H9 (cell line): ENCODE measurements around the gene PTPN21. TPM values are rescaled to one million over a fixed set of nuclear protein-coding genes. Genes with fewer than 3 reads are reported as not detected.

Experiments used
- DNase-seq: peaks from one replicate; pipeline ENCODE4 v3.0.0-alpha.2; 2017
- H2AFZ ChIP-seq: one replicate; pipeline ENCODE4 v1.6.1; 2013; ENCODE audit warnings: mild to moderate bottlenecking, low read length, control low read depth, moderate library complexity
- H2AK5ac ChIP-seq: 2 replicates; pipeline ENCODE4 v1.6.1; 2013; ENCODE audit warnings: low read length, control low read depth, mixed read lengths; ENCODE audit not compliant: insufficient read length
- H2BK120ac ChIP-seq: one replicate; pipeline ENCODE4 v1.6.1; 2013; ENCODE audit warnings: low read depth, mild to moderate bottlenecking, low read length, control low read depth, inconsistent platforms; ENCODE audit not compliant: poor library complexity, severe bottlenecking
- H2BK12ac ChIP-seq: 2 replicates; pipeline ENCODE4 v1.6.1; 2013; ENCODE audit warnings: low read length, control low read depth, mixed read lengths, low read depth; ENCODE audit not compliant: insufficient read length
- H2BK15ac ChIP-seq: 2 replicates; pipeline ENCODE4 v1.6.1; 2013; ENCODE audit warnings: low read depth, low read length, control low read depth
- H2BK20ac ChIP-seq: one replicate; pipeline ENCODE4 v1.6.1; 2013; ENCODE audit warnings: low read depth, mild to moderate bottlenecking, low read length, control low read depth, inconsistent platforms; ENCODE audit not compliant: poor library complexity, severe bottlenecking
- H2BK5ac ChIP-seq: 2 replicates; pipeline ENCODE4 v1.6.1; 2013; ENCODE audit warnings: low read length, control low read depth, mixed read lengths; ENCODE audit not compliant: insufficient read length
- H3K14ac ChIP-seq: 2 replicates; pipeline ENCODE4 v1.6.1; 2013; ENCODE audit warnings: low read length, control low read depth; ENCODE audit not compliant: insufficient read depth
- H3K18ac ChIP-seq: 2 replicates; pipeline ENCODE4 v1.6.1; 2013; ENCODE audit warnings: low read depth, mild to moderate bottlenecking, mixed read lengths, low read length, control low read depth; ENCODE audit not compliant: insufficient read length
- H3K23ac ChIP-seq: 2 replicates; pipeline ENCODE4 v1.6.1; 2013; ENCODE audit warnings: low read length, control low read depth, mixed read lengths, low read depth; ENCODE audit not compliant: insufficient read length
- H3K23me2 ChIP-seq: 2 replicates; pipeline ENCODE4 v1.6.1; 2013; ENCODE audit warnings: low read depth, mild to moderate bottlenecking, mixed read lengths, low read length, control low read depth; ENCODE audit not compliant: insufficient read length, poor library complexity, severe bottlenecking
- H3K27ac ChIP-seq: 2 replicates; pipeline ENCODE4 v1.5.1; 2013; ENCODE audit warnings: low read length, control low read depth, mixed read lengths, low read depth; ENCODE audit not compliant: insufficient read length
- H3K27me3 ChIP-seq: 2 replicates; pipeline ENCODE4 v1.6.1; 2013; ENCODE audit warnings: low read length, control low read depth, inconsistent platforms; ENCODE audit not compliant: insufficient read depth
- H3K4ac ChIP-seq: 2 replicates; pipeline ENCODE4 v1.6.1; 2013; ENCODE audit warnings: low read depth, mild to moderate bottlenecking, control low read depth, inconsistent platforms, low read length, moderate library complexity
- H3K4me1 ChIP-seq: 2 replicates; pipeline ENCODE4 v1.6.1; 2013; ENCODE audit warnings: low read length, control low read depth, inconsistent platforms; ENCODE audit not compliant: insufficient read depth
- H3K4me2 ChIP-seq: 2 replicates; pipeline ENCODE4 v1.6.1; 2013; ENCODE audit warnings: low read length, control low read depth, mixed read lengths; ENCODE audit not compliant: insufficient read length, insufficient read depth
- H3K56ac ChIP-seq: 2 replicates; pipeline ENCODE4 v1.6.1; 2013; ENCODE audit warnings: low read depth, mild to moderate bottlenecking, mixed read lengths, low read length, control low read depth; ENCODE audit not compliant: insufficient read length
- H3K79me1 ChIP-seq: 2 replicates; pipeline ENCODE4 v1.6.1; 2013; ENCODE audit warnings: low read depth, mild to moderate bottlenecking, moderate library complexity, low read length, control low read depth, inconsistent platforms; ENCODE audit not compliant: insufficient read depth, poor library complexity, severe bottlenecking
- H3K79me2 ChIP-seq: 2 replicates; pipeline ENCODE4 v1.6.1; 2013; ENCODE audit warnings: low read length, control low read depth, inconsistent platforms; ENCODE audit not compliant: insufficient read depth
- H3K9ac ChIP-seq: 2 replicates; pipeline ENCODE4 v1.6.1; 2013; ENCODE audit warnings: low read length, control low read depth, mixed read lengths; ENCODE audit not compliant: insufficient read length; ENCODE audit errors: extremely low read depth
- H3K9me3 ChIP-seq: one replicate; pipeline ENCODE4 v1.6.1; 2013; ENCODE audit warnings: low read depth, low read length, inconsistent platforms; ENCODE audit not compliant: control insufficient read depth
- H3T11ph ChIP-seq: one replicate; pipeline ENCODE4 v1.6.1; 2013; ENCODE audit warnings: mild to moderate bottlenecking, low read length, control low read depth, inconsistent platforms
- H4K20me1 ChIP-seq: one replicate; pipeline ENCODE4 v1.6.1; 2013; ENCODE audit not compliant: control insufficient read depth, insufficient read length, insufficient read depth
- H4K5ac ChIP-seq: 2 replicates; pipeline ENCODE4 v1.6.1; 2013; ENCODE audit warnings: low read depth, mild to moderate bottlenecking, mixed read lengths, low read length, control low read depth; ENCODE audit not compliant: insufficient read length
- H4K8ac ChIP-seq: replicated peaks from 2 replicates; pipeline ENCODE4 v1.6.1; 2013; ENCODE audit warnings: low read length, control low read depth, mixed read lengths, low read depth; ENCODE audit not compliant: insufficient read length
- H4K91ac ChIP-seq: 2 replicates; pipeline ENCODE4 v1.6.1; 2013; ENCODE audit warnings: low read depth, mild to moderate bottlenecking, moderate library complexity, mixed read lengths, low read length, control low read depth; ENCODE audit not compliant: insufficient read length
- H3K27ac Mint-ChIP-seq, 3 experiments: 2 replicates in 2 of 3; 3 replicates in 1 of 3; pipeline ENCODE4 v1.8.0; 2020 to 2021; ENCODE audit warnings: mixed read lengths in 3 of 3, mild to moderate bottlenecking in 1 of 3, moderate library complexity in 1 of 3
- H3K27me3 Mint-ChIP-seq: 2 replicates; pipeline ENCODE4 v1.8.0; 2021; ENCODE audit warnings: low read depth, mild to moderate bottlenecking, moderate library complexity, mixed read lengths
- H3K36me3 Mint-ChIP-seq, 3 experiments: 2 replicates in 2 of 3; 3 replicates in 1 of 3; pipeline ENCODE4 v1.8.0; 2020 to 2021; ENCODE audit warnings: low read depth in 3 of 3, mixed read lengths in 3 of 3; ENCODE audit not compliant: insufficient read depth in 1 of 3
- H3K4me1 Mint-ChIP-seq, 2 experiments: 2 replicates each; pipeline ENCODE4 v1.8.0; 2020; ENCODE audit warnings: mixed read lengths in 2 of 2
- H3K4me3 Mint-ChIP-seq, 2 experiments: 2 replicates in 1 of 2; 3 replicates in 1 of 2; pipeline ENCODE4 v1.8.0; 2020 to 2021; ENCODE audit warnings: mild to moderate bottlenecking in 2 of 2, mixed read lengths in 2 of 2, moderate library complexity in 1 of 2
- H3K9me3 Mint-ChIP-seq, 2 experiments: 2 replicates in 1 of 2; 3 replicates in 1 of 2; pipeline ENCODE4 v1.8.0; 2020; ENCODE audit warnings: mild to moderate bottlenecking in 2 of 2, mixed read lengths in 2 of 2, moderate library complexity in 1 of 2
- WGBS: extraction: QIAGEN DNeasy Blood & Tissue Kit; methylation state at CpG from one replicate; pipeline ENCODE4 v1.1.7; 2013; ENCODE audit warnings: missing lambda C conversion rate, low lambda C conversion rate, mixed read lengths; ENCODE audit not compliant: insufficient read length; ENCODE audit errors: extremely low coverage; 5-methylcytosine and 5-hydroxymethylcytosine counted together
- total RNA-seq: library from RNA; stranded (reverse); gene quantifications from 2 replicates; pipeline ENCODE4 v1.2.1, GENCODE V29; 2021
- TF ChIP-seq, protein P1 (sequence below): fragments of 200-600 bp; sonication (generic); conservative IDR thresholded peaks from 3 replicates; pipeline ENCODE4 v1.8.0; 2021; ENCODE audit warnings: antibody characterized with exemption, mild to moderate bottlenecking

The PTPN21 gene
- total RNA-seq, 1 experiment from 2014 or later: 14.3 TPM

DNA sequence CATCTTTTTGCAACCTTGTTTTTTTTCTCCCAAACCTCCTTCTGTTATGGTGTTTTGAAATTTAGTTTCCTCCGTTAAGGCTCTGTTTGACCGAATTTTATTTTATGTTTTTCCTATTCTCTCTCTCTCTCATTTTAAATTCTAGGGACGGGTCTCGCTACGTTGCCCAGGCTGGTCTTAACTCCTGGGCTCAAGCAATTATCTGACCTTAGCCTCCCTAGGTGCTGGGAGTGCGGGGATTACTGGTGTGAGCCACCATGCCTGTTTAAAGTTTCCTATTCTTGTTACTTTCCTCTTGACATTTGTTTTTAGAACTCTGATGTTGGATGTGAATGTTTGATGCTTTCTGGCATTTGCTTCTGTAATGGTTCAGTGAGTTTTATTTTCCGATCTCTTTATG is 9.0 kb upstream of the PTPN21 start:
- Mint-ChIP-seq H3K9me3 (no peaks in the 10 kb centered on the region), H3K36me3 (peaks cover 16 to 34% (median 28%) of the 10 kb centered on the region in 3 experiments; a peak in 6 of 7 replicates), H3K27ac (peak overlapping the region; percentile 10 to 90 (median 89); a peak in 6 of 7 replicates), H3K27me3 (peaks cover 1% of the 10 kb centered on the region; the same call in 1 of the 2 replicates), H3K4me1 (peaks cover 19 to 21% of the 10 kb centered on the region in 2 experiments), H3K4me3 (peak overlapping the region; percentile 88 to 93)
- Histone ChIP-seq H3K18ac (no peak overlapping the region), H2AK5ac (no peak overlapping the region), H4K8ac (no peak overlapping the region), H3K79me1 (no peaks in the 10 kb centered on the region), H3K4me2 (peak overlapping the region; percentile 79), H2BK120ac (no peak overlapping the region), H3K9me3 (no peaks in the 10 kb centered on the region), H3T11ph (no peak overlapping the region), H2BK15ac (no peak overlapping the region), H4K91ac (no peak overlapping the region), H2AFZ (no peak overlapping the region), H3K9ac (peak overlapping the region; percentile 82), H4K5ac (no peak overlapping the region), H2BK12ac (no peak overlapping the region), H3K23ac (no peak overlapping the region), H4K20me1 (no peaks in the 10 kb centered on the region), H3K4me1 (no peaks in the 10 kb centered on the region), H3K56ac (no peak overlapping the region), H3K14ac (no peak overlapping the region), H2BK5ac (no peak overlapping the region), H3K23me2 (peaks cover 3% of the 10 kb centered on the region), H3K4ac (no peak overlapping the region), H3K79me2 (peaks cover 3% of the 10 kb centered on the region; the same call in 1 of the 2 replicates), H2BK20ac (no peak overlapping the region), H3K27me3 (no peaks in the 10 kb centered on the region), H3K27ac (no peak overlapping the region)
- TF ChIP-seq, protein P1, sequence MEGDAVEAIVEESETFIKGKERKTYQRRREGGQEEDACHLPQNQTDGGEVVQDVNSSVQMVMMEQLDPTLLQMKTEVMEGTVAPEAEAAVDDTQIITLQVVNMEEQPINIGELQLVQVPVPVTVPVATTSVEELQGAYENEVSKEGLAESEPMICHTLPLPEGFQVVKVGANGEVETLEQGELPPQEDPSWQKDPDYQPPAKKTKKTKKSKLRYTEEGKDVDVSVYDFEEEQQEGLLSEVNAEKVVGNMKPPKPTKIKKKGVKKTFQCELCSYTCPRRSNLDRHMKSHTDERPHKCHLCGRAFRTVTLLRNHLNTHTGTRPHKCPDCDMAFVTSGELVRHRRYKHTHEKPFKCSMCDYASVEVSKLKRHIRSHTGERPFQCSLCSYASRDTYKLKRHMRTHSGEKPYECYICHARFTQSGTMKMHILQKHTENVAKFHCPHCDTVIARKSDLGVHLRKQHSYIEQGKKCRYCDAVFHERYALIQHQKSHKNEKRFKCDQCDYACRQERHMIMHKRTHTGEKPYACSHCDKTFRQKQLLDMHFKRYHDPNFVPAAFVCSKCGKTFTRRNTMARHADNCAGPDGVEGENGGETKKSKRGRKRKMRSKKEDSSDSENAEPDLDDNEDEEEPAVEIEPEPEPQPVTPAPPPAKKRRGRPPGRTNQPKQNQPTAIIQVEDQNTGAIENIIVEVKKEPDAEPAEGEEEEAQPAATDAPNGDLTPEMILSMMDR: no peak
- DNase-seq: no peak
- no CpG with 5 or more reads among the region's 7 CpGs for WGBS
